ENCODE measurements around the gene PLA2G4E.

Gene PLA2G4E, protein sequence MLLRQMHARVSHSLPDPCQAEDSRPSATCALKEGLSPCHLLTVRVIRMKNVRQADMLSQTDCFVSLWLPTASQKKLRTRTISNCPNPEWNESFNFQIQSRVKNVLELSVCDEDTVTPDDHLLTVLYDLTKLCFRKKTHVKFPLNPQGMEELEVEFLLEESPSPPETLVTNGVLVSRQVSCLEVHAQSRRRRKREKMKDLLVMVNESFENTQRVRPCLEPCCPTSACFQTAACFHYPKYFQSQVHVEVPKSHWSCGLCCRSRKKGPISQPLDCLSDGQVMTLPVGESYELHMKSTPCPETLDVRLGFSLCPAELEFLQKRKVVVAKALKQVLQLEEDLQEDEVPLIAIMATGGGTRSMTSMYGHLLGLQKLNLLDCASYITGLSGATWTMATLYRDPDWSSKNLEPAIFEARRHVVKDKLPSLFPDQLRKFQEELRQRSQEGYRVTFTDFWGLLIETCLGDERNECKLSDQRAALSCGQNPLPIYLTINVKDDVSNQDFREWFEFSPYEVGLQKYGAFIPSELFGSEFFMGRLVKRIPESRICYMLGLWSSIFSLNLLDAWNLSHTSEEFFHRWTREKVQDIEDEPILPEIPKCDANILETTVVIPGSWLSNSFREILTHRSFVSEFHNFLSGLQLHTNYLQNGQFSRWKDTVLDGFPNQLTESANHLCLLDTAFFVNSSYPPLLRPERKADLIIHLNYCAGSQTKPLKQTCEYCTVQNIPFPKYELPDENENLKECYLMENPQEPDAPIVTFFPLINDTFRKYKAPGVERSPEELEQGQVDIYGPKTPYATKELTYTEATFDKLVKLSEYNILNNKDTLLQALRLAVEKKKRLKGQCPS

DNA sequence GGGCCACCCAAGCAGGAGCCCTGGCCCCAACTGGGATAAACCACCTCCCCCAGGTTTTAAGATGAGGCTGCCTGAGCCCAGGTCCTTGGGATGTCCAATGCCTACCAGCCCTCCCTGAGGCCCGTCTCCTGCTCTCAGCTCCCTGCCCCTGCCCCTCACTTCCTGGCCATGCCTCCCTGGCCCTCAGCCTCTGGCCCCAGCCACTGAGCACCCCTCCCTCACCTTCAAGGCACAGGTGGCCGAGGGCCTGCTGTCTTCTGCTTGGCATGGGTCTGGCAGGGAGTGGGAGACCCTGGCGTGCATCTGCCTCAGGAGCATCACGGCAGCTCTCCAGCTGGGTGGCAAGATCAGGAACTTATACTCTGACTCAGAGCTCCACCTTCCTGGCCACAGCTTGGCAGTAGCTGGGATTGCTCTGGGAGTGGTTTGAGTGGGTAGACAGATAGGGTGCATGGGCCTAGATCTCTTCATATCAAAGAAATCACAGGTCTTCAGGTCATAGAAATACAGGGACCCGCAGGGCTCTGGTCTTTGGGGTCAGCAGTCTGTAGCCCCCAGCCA lies at the start of gene PLA2G4E:
PLA2G4E (minus strand) TSS at position 330 of the 561 bp plus-strand sequence; CDS start at position 318, 12 bp downstream.
- Histone ChIP-seq H3K36me3 (ENCODE audit: control insufficient read depth in 5 of 5, insufficient read depth in 5 of 5, low read length in 5 of 5) (no peaks in the 10 kb centered on the region), H3K9me3 (ENCODE audit: control insufficient read depth in 5 of 5, low read length in 5 of 5) (peaks cover 0 to 3% (median 0%) of the 10 kb centered on the region in 5 donors), H3K27ac (ENCODE audit: low read depth, low read length) (no peak within 1 kb of the TSS), H3K4me3 (ENCODE audit: low read depth in 1 of 5, low read length in 5 of 5) (no peak within 1 kb of the TSS), H3K4me1 (ENCODE audit: control insufficient read depth in 5 of 5, insufficient read depth in 5 of 5, low read length in 5 of 5) (peaks cover 0 to 2% (median 0%) of the 10 kb centered on the region in 5 donors), H3K9ac (ENCODE audit: low read length in 5 of 5) (no peak within 1 kb of the TSS), H3K27me3 (ENCODE audit: control insufficient read depth in 5 of 5, insufficient read depth in 4 of 5, low read length in 5 of 5) (no peaks in the 10 kb centered on the region)

DNA sequence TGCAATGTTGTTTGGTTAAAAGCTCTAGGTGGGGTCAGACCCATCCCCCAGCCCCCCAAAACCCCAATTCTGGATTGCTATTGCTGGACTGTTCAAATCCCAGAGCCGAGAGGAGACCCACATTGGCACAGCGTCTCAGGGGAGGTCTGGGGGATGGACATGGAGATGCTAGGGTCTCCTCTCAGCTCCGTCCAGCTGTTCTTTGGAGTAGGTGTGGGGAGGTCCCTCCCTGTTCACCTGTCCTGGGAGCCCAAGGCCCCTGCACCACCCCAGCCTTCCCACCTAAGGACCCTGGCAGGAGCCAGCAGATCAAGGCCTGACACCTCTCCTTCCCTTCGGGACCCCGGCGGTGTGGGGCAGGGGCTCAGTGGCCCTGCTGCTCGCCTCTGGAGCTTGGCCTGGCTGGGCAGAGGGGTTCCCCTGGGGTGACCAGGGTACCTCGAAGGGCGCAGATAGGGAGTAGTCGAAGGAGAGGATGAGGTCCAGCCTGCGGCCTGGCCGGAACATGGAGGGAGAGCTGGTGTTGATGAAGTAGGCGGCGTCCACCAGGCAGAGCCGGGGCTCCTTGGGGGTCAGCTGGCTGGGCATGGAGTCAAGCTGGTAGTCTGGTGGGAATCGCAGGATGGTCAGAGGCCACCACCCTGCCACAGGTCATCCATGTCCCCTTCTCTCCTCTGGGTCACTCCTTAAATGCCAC lies 49.6 kb upstream of the PLA2G4E start:
- H3K27ac ChIP-seq (ENCODE audit: low read depth, low read length), result no peak overlapping the region
- peaks cover 3 to 12% (median 5%) of the 10 kb centered on the region in 5 donors for H3K27me3 ChIP-seq (ENCODE audit: control insufficient read depth in 5 of 5, insufficient read depth in 4 of 5, low read length in 5 of 5)
- H3K9ac ChIP-seq (ENCODE audit: low read length in 5 of 5), result no peak overlapping the region
- H3K9me3 ChIP-seq (ENCODE audit: control insufficient read depth in 5 of 5, low read length in 5 of 5), result no peaks in the 10 kb centered on the region
- H3K4me1 ChIP-seq (ENCODE audit: control insufficient read depth in 5 of 5, insufficient read depth in 5 of 5, low read length in 5 of 5), result peaks cover 0 to 6% (median 0%) of the 10 kb centered on the region in 5 donors
- no peak overlapping the region for H3K4me3 ChIP-seq (ENCODE audit: low read depth in 1 of 5, low read length in 5 of 5)
- no peaks in the 10 kb centered on the region for H3K36me3 ChIP-seq (ENCODE audit: control insufficient read depth in 5 of 5, insufficient read depth in 5 of 5, low read length in 5 of 5)

DNA sequence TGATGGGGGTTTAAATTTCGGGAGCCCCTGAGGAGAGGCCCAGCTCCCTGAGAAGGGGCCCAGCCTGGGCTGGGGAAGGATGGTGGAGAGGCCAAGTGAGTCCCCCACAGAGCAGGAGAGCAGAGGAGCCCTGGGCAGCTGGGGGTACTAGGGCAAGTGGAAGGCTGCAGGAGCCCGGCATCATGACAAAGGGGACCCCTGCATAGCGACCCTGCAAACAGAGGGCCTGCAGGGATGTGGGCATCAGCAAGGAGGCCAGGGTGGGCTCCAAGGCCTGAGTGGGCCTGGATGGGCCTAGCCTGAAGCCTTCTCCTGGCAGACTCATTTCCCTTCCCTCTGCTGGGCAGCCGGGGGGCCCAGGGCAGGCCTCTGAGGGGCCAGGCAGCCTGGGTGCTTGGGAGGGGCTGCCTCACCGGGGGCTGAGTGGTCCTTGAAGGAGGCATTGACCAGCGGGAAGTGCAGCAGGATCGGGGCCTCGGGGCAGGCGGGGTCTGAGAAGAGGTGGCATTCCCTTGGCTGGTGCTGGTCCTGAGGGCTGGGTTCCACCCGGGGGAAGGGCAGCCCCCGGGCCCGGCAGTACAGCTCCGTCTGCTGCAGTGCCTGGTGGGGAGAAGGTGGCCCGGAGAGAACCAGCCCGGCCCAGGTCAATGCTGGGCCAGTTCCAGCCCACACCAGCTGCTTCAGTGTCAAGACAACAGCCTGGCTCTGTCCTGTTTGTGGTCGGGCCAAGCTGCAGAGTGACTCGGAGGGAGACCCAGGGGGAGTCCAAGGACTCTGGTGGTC lies 48.8 kb upstream of the PLA2G4E start:
- Histone ChIP-seq H3K4me1 (ENCODE audit: control insufficient read depth in 5 of 5, insufficient read depth in 5 of 5, low read length in 5 of 5) (peaks cover 0 to 10% (median 0%) of the 10 kb centered on the region in 5 donors), H3K9ac (ENCODE audit: low read length in 5 of 5) (no peak overlapping the region), H3K27ac (ENCODE audit: low read depth, low read length) (no peak overlapping the region), H3K9me3 (ENCODE audit: control insufficient read depth in 5 of 5, low read length in 5 of 5) (no peaks in the 10 kb centered on the region), H3K4me3 (ENCODE audit: low read depth in 1 of 5, low read length in 5 of 5) (no peak overlapping the region), H3K36me3 (ENCODE audit: control insufficient read depth in 5 of 5, insufficient read depth in 5 of 5, low read length in 5 of 5) (no peaks in the 10 kb centered on the region), H3K27me3 (ENCODE audit: control insufficient read depth in 5 of 5, insufficient read depth in 4 of 5, low read length in 5 of 5) (peaks cover 5 to 13% (median 8%) of the 10 kb centered on the region in 5 donors)

DNA sequence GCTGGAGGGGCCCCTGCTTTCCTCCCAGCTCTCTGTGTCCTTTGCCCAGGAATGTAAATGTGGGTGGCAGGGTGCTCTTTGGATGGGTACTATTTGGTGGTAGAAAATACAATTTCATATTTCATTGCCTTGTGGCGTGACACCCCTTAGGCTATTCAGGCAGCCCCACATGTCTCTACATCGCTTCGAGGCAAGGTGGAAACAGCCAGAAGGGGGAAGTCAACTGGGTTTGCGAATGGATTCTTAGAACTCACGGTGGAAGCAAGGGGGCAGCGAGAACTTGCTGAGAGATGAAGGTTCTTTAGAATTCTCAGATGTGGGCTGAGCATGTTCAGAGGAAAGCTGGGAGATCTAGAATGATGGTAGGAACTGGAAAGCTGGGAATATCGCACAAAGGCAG lies 48.2 kb upstream of the PLA2G4E start:
- H3K27ac ChIP-seq (ENCODE audit: low read depth, low read length), result no peak overlapping the region
- H3K36me3 ChIP-seq (ENCODE audit: control insufficient read depth in 5 of 5, insufficient read depth in 5 of 5, low read length in 5 of 5), result no peaks in the 10 kb centered on the region
- H3K9me3 ChIP-seq (ENCODE audit: control insufficient read depth in 5 of 5, low read length in 5 of 5), result no peaks in the 10 kb centered on the region
- peaks cover 0 to 10% (median 0%) of the 10 kb centered on the region in 5 donors for H3K4me1 ChIP-seq (ENCODE audit: control insufficient read depth in 5 of 5, insufficient read depth in 5 of 5, low read length in 5 of 5)
- H3K9ac ChIP-seq (ENCODE audit: low read length in 5 of 5), result no peak overlapping the region
- H3K4me3 ChIP-seq (ENCODE audit: low read depth in 1 of 5, low read length in 5 of 5), result no peak overlapping the region
- H3K27me3 ChIP-seq (ENCODE audit: control insufficient read depth in 5 of 5, insufficient read depth in 4 of 5, low read length in 5 of 5), result peaks cover 5 to 13% (median 8%) of the 10 kb centered on the region in 5 donors

DNA sequence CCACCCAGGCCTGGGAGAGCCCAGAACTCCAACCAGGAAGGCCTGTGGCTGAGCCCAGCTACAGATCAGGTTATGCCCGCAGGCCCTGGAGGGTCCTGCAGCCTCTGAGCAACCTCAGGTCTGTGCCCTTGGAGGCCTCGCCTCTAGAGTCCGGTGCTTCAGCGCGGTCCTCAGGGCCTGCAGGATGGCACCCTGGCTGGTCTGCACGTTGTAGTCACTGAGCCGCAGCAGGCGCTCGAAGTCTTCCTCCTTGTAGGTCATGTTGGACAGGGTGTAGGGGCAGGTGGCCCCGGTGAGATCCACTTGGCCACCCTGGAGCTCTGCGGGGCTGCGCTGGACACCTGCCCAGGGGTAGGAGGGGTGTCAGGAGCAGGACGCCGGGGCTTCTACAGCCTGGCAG lies 47.8 kb upstream of the PLA2G4E start:
- Histone ChIP-seq H3K27me3 (ENCODE audit: control insufficient read depth in 5 of 5, insufficient read depth in 4 of 5, low read length in 5 of 5) (peaks cover 5 to 13% (median 8%) of the 10 kb centered on the region in 5 donors), H3K9ac (ENCODE audit: low read length in 5 of 5) (no peak overlapping the region), H3K4me3 (ENCODE audit: low read depth in 1 of 5, low read length in 5 of 5) (no peak overlapping the region), H3K36me3 (ENCODE audit: control insufficient read depth in 5 of 5, insufficient read depth in 5 of 5, low read length in 5 of 5) (no peaks in the 10 kb centered on the region), H3K27ac (ENCODE audit: low read depth, low read length) (no peak overlapping the region), H3K4me1 (ENCODE audit: control insufficient read depth in 5 of 5, insufficient read depth in 5 of 5, low read length in 5 of 5) (peaks cover 0 to 10% (median 0%) of the 10 kb centered on the region in 5 donors), H3K9me3 (ENCODE audit: control insufficient read depth in 5 of 5, low read length in 5 of 5) (no peaks in the 10 kb centered on the region)

DNA sequence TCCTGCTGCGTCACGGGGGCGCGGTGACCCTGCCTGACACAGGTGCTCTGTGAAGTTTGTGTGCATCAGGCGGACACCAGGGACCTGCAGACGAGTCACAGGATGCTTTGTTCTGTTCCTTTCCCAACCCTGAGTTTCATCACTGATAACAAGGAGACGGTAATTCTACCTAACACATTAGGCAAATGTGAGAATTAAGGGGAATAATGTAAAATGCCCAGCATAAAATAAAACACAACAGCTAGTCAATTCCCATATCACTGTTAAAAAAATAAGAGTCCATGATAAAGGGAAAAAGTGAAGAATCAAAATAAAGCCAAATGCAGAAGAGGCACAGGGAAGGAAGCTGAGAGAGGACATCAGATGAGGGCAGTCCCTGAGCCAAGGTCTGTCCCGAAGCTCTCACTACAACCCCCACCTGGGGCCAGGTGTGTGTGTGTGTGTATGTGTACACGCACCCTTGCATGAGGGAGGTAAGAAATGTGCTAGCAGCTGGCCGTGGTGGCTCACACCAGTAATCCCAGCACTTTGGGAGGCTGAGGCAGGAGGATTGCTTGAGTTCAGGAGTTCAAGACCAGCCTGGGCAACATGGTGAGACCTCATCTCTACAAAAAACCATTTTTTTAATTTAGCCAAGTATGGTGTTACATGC lies 46.0 kb upstream of the PLA2G4E start:
- H3K4me3 ChIP-seq (ENCODE audit: low read depth in 1 of 5, low read length in 5 of 5), result no peak overlapping the region
- peaks cover 0 to 10% (median 0%) of the 10 kb centered on the region in 5 donors for H3K4me1 ChIP-seq (ENCODE audit: control insufficient read depth in 5 of 5, insufficient read depth in 5 of 5, low read length in 5 of 5)
- no peak overlapping the region for H3K9ac ChIP-seq (ENCODE audit: low read length in 5 of 5)
- H3K36me3 ChIP-seq (ENCODE audit: control insufficient read depth in 5 of 5, insufficient read depth in 5 of 5, low read length in 5 of 5), result no peaks in the 10 kb centered on the region
- H3K27me3 ChIP-seq (ENCODE audit: control insufficient read depth in 5 of 5, insufficient read depth in 4 of 5, low read length in 5 of 5), result peaks cover 5 to 12% (median 8%) of the 10 kb centered on the region in 5 donors
- H3K27ac ChIP-seq (ENCODE audit: low read depth, low read length), result no peak overlapping the region
- H3K9me3 ChIP-seq (ENCODE audit: control insufficient read depth in 5 of 5, low read length in 5 of 5), result no peaks in the 10 kb centered on the region

DNA sequence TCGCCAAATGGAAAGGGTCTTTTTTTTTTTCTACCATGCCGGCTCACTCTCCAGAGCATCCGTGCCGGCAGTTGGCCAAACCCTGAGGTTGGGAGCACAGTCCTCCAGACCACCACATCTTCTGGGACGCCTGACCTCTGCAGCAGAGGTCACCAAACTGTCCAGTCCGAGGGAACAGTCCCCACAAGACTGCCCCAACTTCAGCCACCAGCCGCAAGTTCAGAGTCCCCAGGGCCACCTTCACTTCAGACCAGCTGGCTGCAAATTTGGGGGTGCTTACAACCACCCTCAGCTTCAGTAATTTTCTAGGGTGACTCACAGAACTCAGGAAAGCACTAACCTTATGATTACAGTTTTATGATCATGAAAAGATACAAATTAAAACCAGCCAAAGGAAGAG lies 44.6 kb upstream of the PLA2G4E start:
- H3K4me1 ChIP-seq (ENCODE audit: control insufficient read depth in 5 of 5, insufficient read depth in 5 of 5, low read length in 5 of 5), result peaks cover 0 to 10% (median 0%) of the 10 kb centered on the region in 5 donors
- peaks cover 0 to 13% (median 5%) of the 10 kb centered on the region in 5 donors for H3K27me3 ChIP-seq (ENCODE audit: control insufficient read depth in 5 of 5, insufficient read depth in 4 of 5, low read length in 5 of 5)
- no peak overlapping the region for H3K9ac ChIP-seq (ENCODE audit: low read length in 5 of 5)
- H3K9me3 ChIP-seq (ENCODE audit: control insufficient read depth in 5 of 5, low read length in 5 of 5), result no peaks in the 10 kb centered on the region
- no peak overlapping the region for H3K27ac ChIP-seq (ENCODE audit: low read depth, low read length)
- H3K4me3 ChIP-seq (ENCODE audit: low read depth in 1 of 5, low read length in 5 of 5), result no peak overlapping the region
- no peaks in the 10 kb centered on the region for H3K36me3 ChIP-seq (ENCODE audit: control insufficient read depth in 5 of 5, insufficient read depth in 5 of 5, low read length in 5 of 5)

DNA sequence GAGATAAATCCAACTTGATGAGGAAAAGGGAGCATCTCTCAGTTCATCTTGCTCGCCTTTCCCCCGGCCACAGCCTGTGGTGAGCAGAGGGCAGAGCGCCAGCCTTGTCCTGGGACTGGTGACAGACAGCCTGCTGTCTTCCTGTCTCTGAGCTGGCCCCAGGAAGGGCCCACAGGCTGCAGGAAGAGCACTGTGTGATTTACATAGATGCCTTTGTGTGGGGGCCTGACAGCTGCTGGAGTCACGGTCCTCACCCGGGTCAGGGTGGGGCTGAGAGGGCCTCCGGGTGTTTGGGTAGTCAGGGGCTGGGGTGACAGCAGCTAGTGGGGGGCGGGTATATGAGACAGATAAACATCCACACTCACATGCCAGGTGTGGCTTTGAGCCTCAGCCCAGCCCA lies 44.2 kb upstream of the PLA2G4E start:
- no peaks in the 10 kb centered on the region for H3K9me3 ChIP-seq (ENCODE audit: control insufficient read depth in 5 of 5, low read length in 5 of 5)
- H3K9ac ChIP-seq (ENCODE audit: low read length in 5 of 5), result no peak overlapping the region
- H3K4me3 ChIP-seq (ENCODE audit: low read depth in 1 of 5, low read length in 5 of 5), result no peak overlapping the region
- H3K4me1 ChIP-seq (ENCODE audit: control insufficient read depth in 5 of 5, insufficient read depth in 5 of 5, low read length in 5 of 5), result peaks cover 0 to 10% (median 0%) of the 10 kb centered on the region in 5 donors
- H3K36me3 ChIP-seq (ENCODE audit: control insufficient read depth in 5 of 5, insufficient read depth in 5 of 5, low read length in 5 of 5), result no peaks in the 10 kb centered on the region
- H3K27me3 ChIP-seq (ENCODE audit: control insufficient read depth in 5 of 5, insufficient read depth in 4 of 5, low read length in 5 of 5), result peaks cover 0 to 13% (median 5%) of the 10 kb centered on the region in 5 donors
- H3K27ac ChIP-seq (ENCODE audit: low read depth, low read length), result no peak overlapping the region

Data from subcutaneous abdominal adipose tissue (tissue), 5 donors.